Activated naive CD8-positive, alpha-beta T cell treated with anti-CD3 and anti-CD28 coated beads, Interleukin-2, amount 10 ng/mL, durations not matched to agents 7 days and 5 days (primary cell): ENCODE data around the gene FKBP2. TPM values are rescaled to one million over a fixed set of nuclear protein-coding genes. Genes with fewer than 3 reads are reported as not detected.

Experiments used
- ATAC-seq: fragments of 150-1000 bp; cut with Tn5 transposase; one replicate; pipeline ENCODE4 v1.10.0; 2021; ENCODE audit warnings: low read depth, moderate library complexity
- POLR2A ChIA-PET: fragments of 350-600 bp; sonication (Branson Sonifier 250); formaldehyde crosslinking; loops from one replicate; lab custom pipeline; 2021; ENCODE audit warnings: antibody characterized with exemption; lab: Charles Lee
- DNase-seq: peaks from one replicate; pipeline ENCODE4 v3.0.0; 2021
- H3K27ac Mint-ChIP-seq: one replicate; pipeline ENCODE4 v1.8.0; 2022; ENCODE audit warnings: mild to moderate bottlenecking, mixed read lengths
- H3K27me3 Mint-ChIP-seq: one replicate; pipeline ENCODE4 v1.8.0; 2022; ENCODE audit warnings: mild to moderate bottlenecking, moderate library complexity, mixed read lengths
- H3K36me3 Mint-ChIP-seq: one replicate; pipeline ENCODE4 v1.8.0; 2021; ENCODE audit warnings: mild to moderate bottlenecking, mixed read lengths
- H3K4me1 Mint-ChIP-seq: one replicate; pipeline ENCODE4 v1.8.0; 2021; ENCODE audit warnings: mixed read lengths
- H3K4me3 Mint-ChIP-seq: one replicate; pipeline ENCODE4 v1.8.0; 2022; ENCODE audit warnings: mild to moderate bottlenecking, moderate library complexity, mixed read lengths
- H3K9me3 Mint-ChIP-seq: one replicate; pipeline ENCODE4 v1.8.0; 2021; ENCODE audit warnings: mixed read lengths
- total RNA-seq, 2 experiments: library from RNA; stranded (reverse); gene quantifications; one replicate each; pipeline ENCODE4 v1.2.3, GENCODE V29; 2021

FKBP2 gene
- total RNA-seq, 2 experiments from 2014 or later: 27.7 to 28.1 TPM

DNA sequence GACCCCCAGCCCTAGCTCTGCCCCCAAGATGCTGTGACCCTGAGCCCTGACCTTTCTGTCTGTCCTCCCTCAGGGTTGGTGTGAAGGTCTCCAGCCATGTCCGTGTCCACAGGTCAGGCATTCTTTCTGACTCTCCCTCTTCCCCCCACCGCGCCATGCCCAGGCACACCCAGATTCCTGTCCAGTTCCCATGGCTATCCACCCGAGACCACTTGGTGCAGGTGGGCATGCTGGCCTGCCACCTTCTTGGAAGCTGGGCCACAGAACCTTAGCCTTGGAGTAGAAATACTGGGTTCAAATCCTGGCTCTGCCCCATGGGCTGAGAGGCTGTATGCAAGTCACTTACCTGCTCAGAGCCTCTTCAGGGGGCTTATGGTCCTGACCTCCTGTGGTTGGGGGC is 8.1 kb downstream of the FKBP2 start:
- no peaks in the 10 kb centered on the region for H3K9me3 Mint-ChIP-seq
- H3K4me1 Mint-ChIP-seq: peaks cover 23% of the 10 kb centered on the region
- H3K27me3 Mint-ChIP-seq: peaks cover 2% of the 10 kb centered on the region
- ATAC-seq (no peak), DNase-seq (no peak)
- H3K36me3 Mint-ChIP-seq: peaks cover 4% of the 10 kb centered on the region
- POLR2A ChIA-PET: interaction anchor here (0.7 to 1.2 kb wide), 3 partner anchors 22 to 68 kb away, joined by 3 to 4 read pairs (median 4); partner anchors contain the start of gene TRMT112
- H3K27ac Mint-ChIP-seq: no peak overlapping the region
- no peak overlapping the region for H3K4me3 Mint-ChIP-seq

DNA sequence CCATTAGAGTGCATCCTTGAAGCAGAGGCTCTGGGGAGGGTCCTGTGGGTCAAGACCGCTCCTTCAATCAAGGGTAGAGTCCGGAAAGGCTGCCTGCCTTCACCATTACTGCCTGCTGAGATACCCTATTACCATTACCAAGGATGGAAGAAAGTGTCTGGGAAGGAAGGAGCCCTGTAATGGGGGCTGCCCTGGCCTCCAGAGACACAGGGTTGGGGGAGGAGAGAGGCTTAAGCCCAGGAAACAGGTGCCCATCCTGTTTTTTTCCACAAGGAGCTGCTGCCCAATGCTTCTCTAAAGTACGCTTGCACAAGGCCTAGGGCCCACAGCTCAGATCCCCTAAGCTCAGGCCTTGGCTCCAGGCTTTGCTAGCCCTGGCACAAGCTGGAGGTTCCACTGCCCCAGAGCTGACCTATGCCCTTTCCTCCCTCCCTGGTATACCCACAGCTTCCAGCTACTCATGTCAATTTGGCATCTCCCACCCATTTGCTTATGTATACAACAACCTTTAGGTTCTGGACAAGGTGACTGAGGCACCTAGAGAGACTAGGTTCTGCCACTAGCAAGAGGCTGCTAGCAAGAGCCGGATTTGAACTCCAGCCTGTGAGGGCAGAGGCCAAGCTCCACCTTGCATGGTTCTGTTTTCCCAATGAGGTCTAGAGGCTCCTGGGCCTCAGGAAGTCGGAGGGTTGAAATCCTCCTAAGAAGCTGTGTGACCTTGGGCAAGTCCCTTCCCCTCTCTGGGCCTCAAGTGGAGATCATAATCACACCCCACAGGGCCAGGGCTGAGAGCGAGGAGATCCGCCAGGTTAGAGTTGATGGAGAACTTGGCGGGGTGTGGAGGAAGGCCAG is 8.9 kb downstream of the FKBP2 start:
- peaks cover 4% of the 10 kb centered on the region for H3K36me3 Mint-ChIP-seq
- POLR2A ChIA-PET: interaction anchor here (1.3 to 3.6 kb wide), 6 partner anchors 9 to 1410 kb away, joined by 3 to 40 read pairs (median 12); partner anchors contain the start of genes ESRRA, FERMT3, FKBP2 and WDR74
- H3K27me3 Mint-ChIP-seq: peaks cover 2% of the 10 kb centered on the region
- no peaks in the 10 kb centered on the region for H3K9me3 Mint-ChIP-seq
- H3K4me3 Mint-ChIP-seq: no peak overlapping the region
- H3K4me1 Mint-ChIP-seq: peaks cover 23% of the 10 kb centered on the region
- no peak overlapping the region for H3K27ac Mint-ChIP-seq
- no peak for DNase-seq
- ATAC-seq: no peak

DNA sequence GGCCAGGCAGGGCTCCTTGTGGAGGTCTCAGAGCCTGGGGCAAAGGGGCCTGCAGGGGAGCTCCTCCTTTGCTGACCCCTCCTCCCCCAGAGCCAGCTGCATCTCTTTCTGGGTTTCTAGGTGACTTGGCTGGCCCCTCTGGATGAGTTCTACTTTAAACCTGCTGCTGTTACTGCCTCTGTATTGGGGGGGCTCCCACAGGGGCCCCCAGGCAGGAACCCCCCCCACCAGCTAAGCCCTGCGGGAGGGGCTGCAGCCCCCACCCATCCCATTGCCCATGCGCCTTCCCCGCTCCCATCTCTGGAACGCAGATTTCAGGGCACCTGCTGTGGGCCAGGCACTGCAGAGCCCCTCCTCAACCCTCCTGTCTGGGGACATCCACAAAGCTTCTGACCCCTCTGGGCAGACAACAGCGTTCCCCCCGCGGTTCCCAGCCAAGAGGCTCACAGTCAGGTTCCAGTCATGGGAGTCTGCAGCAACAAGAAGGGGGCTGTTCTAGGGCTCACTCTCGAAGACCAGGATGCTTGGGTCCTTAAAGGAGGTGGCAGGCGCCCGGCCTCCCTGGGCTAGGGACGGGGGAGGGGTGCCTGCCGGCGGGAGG is 9.6 kb downstream of the FKBP2 start:
- H3K27me3 Mint-ChIP-seq: peaks cover 2% of the 10 kb centered on the region
- H3K36me3 Mint-ChIP-seq: peaks cover 7% of the 10 kb centered on the region
- H3K27ac Mint-ChIP-seq: no peak overlapping the region
- H3K4me1 Mint-ChIP-seq: peaks cover 23% of the 10 kb centered on the region
- DNase-seq (no peak), ATAC-seq (peak; percentile 1)
- H3K4me3 Mint-ChIP-seq: peak overlapping the region; percentile 83
- no peaks in the 10 kb centered on the region for H3K9me3 Mint-ChIP-seq
- POLR2A ChIA-PET: interaction anchor here (1.2 to 3.6 kb wide), 7 partner anchors 9 to 1411 kb away, joined by 3 to 40 read pairs (median 12); partner anchors contain the start of genes ESRRA, FERMT3, FKBP2 and WDR74

DNA sequence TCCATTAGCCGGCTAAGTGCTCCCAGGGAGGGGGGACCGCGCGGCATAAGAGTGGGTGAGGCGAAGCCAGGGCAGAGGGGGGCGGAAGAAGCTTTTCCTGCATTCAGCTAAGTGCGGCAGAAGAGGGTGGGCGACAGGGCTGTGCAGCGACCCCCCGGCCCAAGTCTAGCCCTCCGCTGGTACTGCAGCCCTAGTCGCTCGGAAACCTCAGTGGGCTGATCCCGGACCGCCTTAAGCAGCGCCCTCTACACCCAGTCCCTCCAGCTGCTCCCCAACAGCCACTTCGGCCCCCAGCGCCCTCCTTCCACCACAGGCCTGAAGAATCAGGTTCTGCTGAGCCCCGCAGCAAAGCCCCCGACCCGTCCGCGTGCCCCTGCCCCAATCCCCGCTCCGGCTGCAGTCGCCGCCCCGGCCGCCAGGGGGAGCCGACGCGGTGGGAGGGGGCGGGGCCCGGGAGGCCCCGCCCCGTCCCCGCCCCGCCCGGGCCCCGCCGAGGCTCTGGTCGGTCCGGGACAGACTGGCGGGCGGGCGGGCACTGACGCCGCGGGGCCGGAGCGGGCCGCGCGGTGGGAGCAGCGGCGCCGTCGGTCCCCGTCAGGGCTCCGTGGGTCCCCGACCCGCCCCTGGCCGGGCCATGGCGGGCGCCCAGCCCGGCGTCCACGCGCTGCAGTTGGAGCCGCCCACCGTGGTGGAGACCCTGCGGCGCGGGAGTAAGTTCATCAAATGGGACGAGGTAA is 10.3 kb downstream of the FKBP2 start, which contains the start of gene PLCB3:
Gene PLCB3, plus strand, starts transcription at position 515 of the 737 bp plus-strand sequence. Its CDS starts 120 bp downstream, at position 635.
- ATAC-seq (peak; percentile 58), DNase-seq (peak; percentile 83)
- H3K27ac Mint-ChIP-seq: peak within 1 kb of the TSS; percentile 75
- H3K27me3 Mint-ChIP-seq: peaks cover 2% of the 10 kb centered on the region
- H3K4me1 Mint-ChIP-seq: peaks cover 23% of the 10 kb centered on the region
- no peaks in the 10 kb centered on the region for H3K9me3 Mint-ChIP-seq
- POLR2A ChIA-PET: interaction anchor here (0.6 to 3.6 kb wide), 8 partner anchors 10 to 89 kb away, joined by 3 to 40 read pairs (median 10); partner anchors contain the start of genes CCDC88B, ESRRA, FERMT3 and FKBP2
- H3K36me3 Mint-ChIP-seq: peaks cover 7% of the 10 kb centered on the region
- peak within 1 kb of the TSS; percentile 94 for H3K4me3 Mint-ChIP-seq

DNA sequence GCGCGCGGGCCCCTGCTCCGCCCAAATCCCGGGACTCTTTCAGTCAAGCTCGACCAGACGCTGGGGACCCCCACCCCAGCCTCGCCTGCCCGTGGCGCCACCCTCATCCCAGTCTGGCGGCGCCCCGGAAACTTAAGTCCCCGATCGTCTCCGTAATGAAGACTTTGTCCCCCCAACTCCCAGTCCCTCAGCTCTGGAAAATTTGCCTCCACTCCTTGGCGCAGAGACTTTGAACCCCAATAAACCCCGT is 10.8 kb downstream of the FKBP2 start:
- Mint-ChIP-seq H3K4me3 (peak overlapping the region; percentile 94), H3K36me3 (peaks cover 7% of the 10 kb centered on the region), H3K27me3 (peaks cover 2% of the 10 kb centered on the region), H3K27ac (peak overlapping the region; percentile 75), H3K4me1 (peaks cover 23% of the 10 kb centered on the region), H3K9me3 (no peaks in the 10 kb centered on the region)
- DNase-seq (no peak), ATAC-seq (no peak)
- POLR2A ChIA-PET: interaction anchor here (0.7 to 3.6 kb wide), 8 partner anchors 13 to 66 kb away, joined by 3 to 40 read pairs (median 5); partner anchors contain the start of genes ESRRA, FERMT3, NUDT22 and STIP1

DNA sequence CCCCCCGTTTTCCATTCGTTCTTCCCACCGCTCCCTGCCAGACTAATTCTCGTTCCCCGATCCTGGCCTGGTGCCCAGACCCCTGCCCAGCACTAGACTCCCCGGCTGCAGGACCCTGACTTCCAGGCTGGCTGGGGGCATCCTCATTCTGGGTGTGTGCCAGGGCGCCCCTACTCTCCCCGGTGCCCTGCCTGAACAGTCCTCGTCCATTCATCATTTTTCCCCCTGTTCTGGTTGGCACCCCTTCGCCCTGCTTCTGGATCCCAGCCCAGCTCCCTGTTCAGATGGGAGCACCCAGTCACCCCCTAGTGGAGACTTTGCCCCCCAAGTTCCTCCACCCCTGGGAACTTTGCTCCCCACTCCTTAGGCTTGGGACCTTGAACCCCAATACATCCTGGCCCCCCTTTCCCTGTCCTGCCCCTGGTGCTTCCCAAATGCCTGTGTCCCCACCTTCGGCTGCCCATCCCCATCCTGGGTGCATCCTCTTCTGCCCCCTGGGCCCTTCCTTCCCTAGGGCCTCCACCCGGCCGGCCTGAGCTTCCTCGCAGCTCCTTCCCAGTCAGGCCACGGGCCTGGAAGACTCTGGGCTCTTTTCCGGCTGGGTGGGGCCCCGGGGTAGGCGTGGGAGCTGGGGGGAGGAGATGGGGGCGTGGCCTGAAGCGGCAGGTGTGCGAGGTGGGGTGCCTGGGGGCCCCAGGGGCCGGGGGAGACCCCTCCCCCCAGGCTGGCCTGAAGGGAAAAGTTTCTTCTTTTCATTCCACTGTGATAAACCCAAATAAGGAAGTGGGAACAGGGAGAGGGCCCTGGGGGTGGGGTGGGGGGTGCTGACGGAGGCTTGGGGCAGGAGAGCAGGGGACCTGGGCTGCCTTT is 11.3 kb downstream of the FKBP2 start:
- peaks cover 7% of the 10 kb centered on the region for H3K36me3 Mint-ChIP-seq
- POLR2A ChIA-PET: interaction anchor here (0.7 to 3.6 kb wide), 7 partner anchors 18 to 67 kb away, joined by 3 to 40 read pairs (median 5); partner anchors contain the start of genes ESRRA, FERMT3, NUDT22 and STIP1
- H3K4me1 Mint-ChIP-seq: peaks cover 20% of the 10 kb centered on the region
- H3K4me3 Mint-ChIP-seq: peak overlapping the region; percentile 94
- peaks cover 2% of the 10 kb centered on the region for H3K27me3 Mint-ChIP-seq
- ATAC-seq: no peak
- H3K27ac Mint-ChIP-seq: peak overlapping the region; percentile 75
- DNase-seq: peak; percentile 59
- no peaks in the 10 kb centered on the region for H3K9me3 Mint-ChIP-seq

DNA sequence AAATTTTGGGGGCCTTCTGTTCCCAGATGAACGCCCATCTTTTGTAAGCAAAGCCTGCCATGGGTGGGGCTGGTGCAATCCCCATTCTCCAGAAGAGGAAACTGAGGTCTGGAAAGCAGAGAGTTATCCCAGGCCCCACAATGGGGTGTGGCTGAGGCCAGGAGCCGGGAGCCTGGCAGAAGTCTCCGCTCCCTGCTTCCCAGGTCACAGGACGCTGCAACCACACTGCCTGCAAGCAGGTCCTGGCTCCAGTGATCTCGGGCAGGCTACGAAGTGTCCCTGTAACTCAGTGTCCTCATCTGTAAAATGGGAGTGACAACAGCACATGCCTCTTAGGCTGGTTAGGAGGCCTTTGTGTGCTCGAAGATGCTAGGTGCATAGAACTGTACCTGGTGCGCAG is 12.1 kb downstream of the FKBP2 start:
- ATAC-seq: no peak
- Mint-ChIP-seq H3K27ac (no peak overlapping the region), H3K9me3 (no peaks in the 10 kb centered on the region), H3K4me3 (peak overlapping the region; percentile 57), H3K36me3 (peaks cover 7% of the 10 kb centered on the region), H3K4me1 (peaks cover 18% of the 10 kb centered on the region), H3K27me3 (peaks cover 2% of the 10 kb centered on the region)
- no peak for DNase-seq
- POLR2A ChIA-PET: interaction anchor here (1.4 to 3.6 kb wide), 3 partner anchors 16 to 48 kb away, joined by 4 to 40 read pairs (median 5); no protein-coding TSS in a partner anchor

DNA sequence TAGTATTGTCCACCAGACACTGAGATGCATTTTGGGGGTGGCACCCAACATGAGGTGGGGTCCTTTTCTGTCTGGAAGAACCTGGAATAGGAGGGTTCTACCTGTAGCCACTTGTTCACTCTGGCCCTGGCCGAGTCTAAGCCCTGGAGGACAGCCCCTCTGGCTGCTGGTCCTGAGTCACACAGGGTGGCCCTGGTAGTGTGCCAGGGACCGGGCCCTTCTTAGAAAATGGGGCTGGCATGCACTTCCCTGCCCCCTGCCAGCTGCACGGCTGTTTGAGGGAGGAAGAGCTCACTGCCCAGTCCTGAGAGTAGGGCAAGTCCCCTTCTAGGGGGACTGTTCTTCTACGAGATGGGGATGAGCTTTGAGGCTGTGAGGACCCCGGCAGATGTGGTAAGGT is 12.6 kb downstream of the FKBP2 start:
- no peak for DNase-seq
- H3K27ac Mint-ChIP-seq: no peak overlapping the region
- peaks cover 2% of the 10 kb centered on the region for H3K27me3 Mint-ChIP-seq
- H3K36me3 Mint-ChIP-seq: peaks cover 7% of the 10 kb centered on the region
- H3K9me3 Mint-ChIP-seq: no peaks in the 10 kb centered on the region
- POLR2A ChIA-PET: interaction anchor here (1.4 kb wide), 1 partner anchor 16 kb away, joined by 4 read pairs; no protein-coding TSS in a partner anchor
- H3K4me1 Mint-ChIP-seq: peaks cover 18% of the 10 kb centered on the region
- H3K4me3 Mint-ChIP-seq: no peak overlapping the region
- ATAC-seq: no peak

DNA sequence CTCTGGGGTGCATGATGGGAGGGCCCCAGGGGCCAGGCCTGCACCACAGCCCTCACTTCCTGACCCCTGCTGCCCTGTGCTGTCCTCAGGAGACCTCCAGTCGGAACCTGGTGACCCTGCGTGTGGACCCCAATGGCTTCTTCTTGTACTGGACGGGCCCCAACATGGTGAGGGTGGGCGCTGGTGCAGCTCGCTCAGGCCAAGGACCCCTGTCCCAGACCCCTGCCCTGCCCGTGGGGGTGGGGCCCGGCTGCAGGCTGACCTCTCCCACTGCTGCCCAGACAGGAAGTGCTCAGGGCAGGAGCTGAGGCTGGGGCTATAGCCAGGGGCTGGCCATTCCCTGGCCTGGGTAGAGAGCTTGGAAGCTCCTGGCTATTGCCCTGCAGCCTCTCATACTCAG is 13.4 kb downstream of the FKBP2 start:
- H3K27ac Mint-ChIP-seq: no peak overlapping the region
- no peaks in the 10 kb centered on the region for H3K9me3 Mint-ChIP-seq
- H3K27me3 Mint-ChIP-seq: peaks cover 2% of the 10 kb centered on the region
- no peak for ATAC-seq
- H3K4me1 Mint-ChIP-seq: peaks cover 19% of the 10 kb centered on the region
- DNase-seq: no peak
- POLR2A ChIA-PET: interaction anchor here (1.0 to 1.4 kb wide), 2 partner anchors 9 to 15 kb away, joined by 3 to 4 read pairs; no protein-coding TSS in a partner anchor
- H3K4me3 Mint-ChIP-seq: no peak overlapping the region
- peaks cover 7% of the 10 kb centered on the region for H3K36me3 Mint-ChIP-seq

DNA sequence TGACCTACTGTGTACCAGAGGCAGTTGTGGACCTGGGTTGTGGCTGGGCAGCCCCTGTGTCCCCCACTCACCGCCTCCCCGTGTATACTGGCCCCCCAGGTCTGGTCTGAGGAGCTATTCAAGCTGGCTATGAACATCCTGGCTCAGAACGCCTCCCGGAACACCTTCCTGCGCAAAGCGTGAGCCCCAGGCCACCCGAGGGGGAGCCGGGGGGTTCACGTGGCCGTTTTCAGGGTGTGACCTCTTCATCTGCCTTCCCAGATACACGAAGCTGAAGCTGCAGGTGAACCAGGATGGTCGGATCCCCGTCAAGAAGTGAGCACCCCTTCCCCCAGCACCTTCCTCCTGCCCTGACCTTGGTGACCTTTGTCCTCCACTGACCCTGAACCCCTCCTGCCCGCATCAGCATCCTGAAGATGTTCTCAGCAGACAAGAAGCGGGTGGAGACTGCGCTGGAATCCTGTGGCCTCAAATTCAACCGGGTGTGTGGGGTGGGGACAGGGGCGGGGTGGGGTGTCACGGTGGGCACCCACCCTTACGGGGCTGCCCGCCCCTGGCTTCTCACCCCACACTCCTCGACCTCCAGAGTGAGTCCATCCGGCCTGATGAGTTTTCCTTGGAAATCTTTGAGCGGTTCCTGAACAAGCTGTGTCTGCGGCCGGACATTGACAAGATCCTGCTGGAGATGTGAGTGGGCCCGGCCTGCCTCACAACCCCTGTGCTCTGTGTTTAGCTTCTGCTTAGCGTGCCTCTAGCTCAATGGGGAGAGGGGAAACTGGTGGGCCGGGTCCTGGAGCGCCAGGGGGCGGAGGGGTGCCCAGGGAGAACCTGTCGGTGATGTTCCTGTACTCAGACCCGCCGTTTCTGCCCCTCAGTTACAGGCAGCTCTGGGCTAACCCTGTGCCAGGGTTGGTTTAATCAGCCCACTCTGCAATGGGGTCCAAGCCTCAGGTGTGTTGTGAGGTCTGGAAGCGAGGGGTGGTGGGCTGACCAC is 14.5 kb downstream of the FKBP2 start:
- Mint-ChIP-seq H3K9me3 (no peaks in the 10 kb centered on the region), H3K4me3 (no peak overlapping the region), H3K27me3 (no peaks in the 10 kb centered on the region), H3K36me3 (peaks cover 17% of the 10 kb centered on the region), H3K27ac (no peak overlapping the region), H3K4me1 (peaks cover 23% of the 10 kb centered on the region)
- POLR2A ChIA-PET: interaction anchor here (0.7 to 1.6 kb wide), 4 partner anchors 10 to 34 kb away, joined by 3 to 4 read pairs (median 4); partner anchors contain the start of gene FKBP2
- no peak for ATAC-seq
- no peak for DNase-seq

DNA sequence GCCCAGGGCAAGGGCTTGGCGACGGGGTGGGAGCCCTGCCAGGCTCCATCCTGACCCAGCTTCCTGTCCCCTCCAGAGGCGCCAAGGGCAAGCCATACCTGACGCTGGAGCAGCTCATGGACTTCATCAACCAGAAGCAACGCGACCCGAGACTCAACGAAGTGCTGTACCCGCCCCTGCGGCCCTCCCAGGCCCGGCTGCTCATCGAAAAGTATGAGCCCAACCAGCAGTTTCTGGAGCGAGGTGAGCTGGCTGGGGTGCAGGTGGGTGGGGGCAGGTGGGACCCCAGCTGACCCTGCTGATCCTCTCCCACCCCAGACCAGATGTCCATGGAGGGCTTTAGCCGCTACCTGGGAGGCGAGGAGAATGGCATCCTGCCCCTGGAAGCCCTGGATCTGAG is 15.4 kb downstream of the FKBP2 start:
- no peaks in the 10 kb centered on the region for H3K9me3 Mint-ChIP-seq
- no peaks in the 10 kb centered on the region for H3K27me3 Mint-ChIP-seq
- no peak overlapping the region for H3K27ac Mint-ChIP-seq
- DNase-seq (no peak), ATAC-seq (no peak)
- H3K36me3 Mint-ChIP-seq: peaks cover 17% of the 10 kb centered on the region
- peaks cover 20% of the 10 kb centered on the region for H3K4me1 Mint-ChIP-seq
- POLR2A ChIA-PET: interaction anchor here (0.7 to 1.6 kb wide), 3 partner anchors 12 to 34 kb away, joined by 3 to 4 read pairs (median 4); partner anchors contain the start of gene FKBP2
- H3K4me3 Mint-ChIP-seq: no peak overlapping the region
